ENCODE data around the gene CDCP2.
"Not testable (repeated sequence)": the region's sequence is repeated elsewhere in the genome, so short reads cannot be mapped to it uniquely, and the experiment has no call there.

The CDCP2 gene

DNA sequence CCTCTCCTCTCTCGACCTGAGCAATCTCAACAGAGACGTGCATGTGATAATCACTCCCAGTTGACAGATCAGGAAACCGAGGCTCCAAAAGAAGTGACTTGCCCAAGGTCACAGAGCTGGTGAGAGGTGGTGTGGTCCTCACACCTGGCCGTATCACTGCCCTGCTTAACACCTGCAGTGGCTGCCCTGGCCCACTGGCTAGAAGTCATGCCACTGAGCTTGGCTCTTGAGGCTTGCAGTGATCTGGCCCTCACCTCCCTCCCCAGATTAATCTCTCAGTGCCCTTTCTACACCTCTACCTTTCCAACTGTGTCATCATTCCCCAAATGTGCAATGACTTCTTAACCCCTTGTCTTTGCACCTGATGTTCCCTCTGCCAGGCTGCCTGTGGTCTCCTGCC lies 38.8 kb downstream of the CDCP2 start:
- no peak for DNase-seq

DNA sequence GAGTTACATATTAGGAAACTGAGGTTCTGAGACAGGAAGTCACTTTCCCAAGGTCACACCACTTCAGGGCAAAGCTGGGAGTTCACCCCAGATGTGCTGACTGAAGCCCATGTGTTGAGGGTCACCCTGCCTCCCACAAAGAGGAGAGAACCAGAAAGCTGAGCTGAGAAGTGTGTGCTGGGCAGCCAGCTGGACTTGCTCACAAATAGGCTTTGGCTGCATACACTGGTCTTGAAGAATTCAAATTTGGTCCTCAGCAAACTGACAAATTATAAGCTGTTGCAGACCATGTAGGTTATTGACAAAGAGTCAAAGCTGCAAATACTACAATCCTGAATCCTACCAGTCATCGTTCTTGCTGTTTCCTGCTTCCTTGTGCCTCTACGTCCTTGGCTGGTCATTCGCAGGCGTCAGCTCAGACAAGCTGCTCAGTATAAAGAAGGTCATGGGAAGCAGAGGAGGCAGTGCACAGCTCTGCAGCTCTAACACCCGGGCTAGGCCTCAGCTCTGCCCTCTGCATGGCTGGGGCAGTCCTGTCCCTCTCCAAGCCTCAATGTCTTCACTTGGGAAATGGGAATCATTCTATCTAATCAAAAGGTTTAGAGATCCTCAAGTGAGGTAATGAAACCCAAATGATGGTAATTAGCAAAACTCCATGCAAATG lies 40.0 kb downstream of the CDCP2 start:
- no peak for DNase-seq

- no peak for DNase-seq
Measured at GRCh38 chr1:54112027-54112426, 40.8 kb downstream of the CDCP2 start.

- DNase-seq, result no peak
Measured at GRCh38 chr1:54111624-54112023, 41.2 kb downstream of the CDCP2 start.

GRCh38 chr1:54110996-54111395 lies 41.8 kb downstream of the CDCP2 start:
- DNase-seq, result no peak

DNA sequence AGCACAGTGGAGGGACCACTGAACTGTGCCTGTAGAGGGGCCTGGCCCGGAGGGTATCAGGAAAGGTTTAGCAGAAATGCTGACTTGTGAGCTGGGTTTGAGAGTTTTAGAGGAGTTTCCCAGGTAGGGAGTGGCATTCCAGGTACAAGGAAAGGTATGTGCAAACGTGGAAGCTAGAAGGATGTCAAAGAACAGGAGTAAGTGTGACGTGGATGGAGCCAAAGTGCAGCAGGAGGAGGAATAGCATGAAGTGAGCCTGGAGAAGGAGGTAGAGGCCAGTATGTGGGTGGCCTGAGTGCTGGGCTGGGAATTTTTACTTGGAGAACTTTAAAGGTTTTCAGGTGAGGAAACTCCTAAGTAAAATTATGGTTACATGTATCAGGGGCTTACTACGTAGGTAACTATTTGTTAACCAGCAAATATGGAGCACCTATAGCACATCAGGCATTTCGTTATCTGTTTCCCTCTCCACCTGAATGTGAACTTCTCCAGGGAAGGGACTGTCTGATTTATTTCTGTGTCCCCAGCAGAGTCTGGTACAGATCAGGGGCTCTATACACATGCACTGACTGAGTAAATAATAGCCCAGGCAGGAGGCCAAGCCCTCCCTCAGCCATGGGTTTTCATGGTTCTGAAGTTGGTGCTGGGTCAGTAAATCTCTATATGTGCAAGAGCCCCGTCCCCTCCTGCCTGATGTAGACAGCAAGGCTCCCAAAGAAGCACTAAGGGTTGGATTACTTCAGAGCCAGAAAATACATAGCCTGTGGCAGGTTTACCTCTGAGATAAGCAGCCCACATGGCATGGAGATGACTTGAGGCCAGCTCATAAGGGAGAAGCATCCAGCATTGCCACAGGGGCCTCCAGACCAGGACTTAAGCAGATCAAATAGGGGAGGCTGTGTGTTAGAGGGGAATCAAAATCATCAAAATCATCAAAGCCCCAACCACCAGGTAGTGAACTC lies 43.4 kb downstream of the CDCP2 start:
- DNase-seq, result no peak

- no peak for DNase-seq
Measured at GRCh38 chr1:54108156-54108555, 44.6 kb downstream of the CDCP2 start.

GRCh38 chr1:54107131-54107530 lies 45.7 kb downstream of the CDCP2 start:
- DNase-seq, result no peak

DNA sequence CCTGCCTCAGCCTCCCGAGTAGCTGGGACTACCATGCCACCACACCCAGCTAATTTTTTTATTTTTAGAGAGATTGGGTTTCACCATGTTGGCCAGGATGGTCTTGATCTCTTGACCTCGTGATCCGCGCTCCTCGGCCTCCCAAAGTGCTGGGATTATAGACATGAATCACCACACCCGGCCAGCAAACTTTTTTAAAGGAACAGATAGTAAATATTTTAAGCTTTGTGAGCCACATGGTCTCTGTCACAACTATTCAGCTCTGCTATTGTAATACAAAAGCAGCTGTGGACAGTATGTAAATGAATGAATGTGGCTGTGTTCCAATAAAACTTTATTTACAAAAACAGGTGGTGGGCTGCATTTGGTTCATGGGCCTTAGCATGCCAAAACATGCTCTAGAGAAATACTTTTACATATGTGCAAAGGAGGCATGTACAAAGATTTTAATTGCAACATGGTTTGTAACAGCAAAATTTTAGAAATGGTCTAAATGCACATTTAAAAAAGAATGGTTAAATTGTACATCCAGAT lies 47.0 kb downstream of the CDCP2 start:
- DNase-seq, result no peak

DNA sequence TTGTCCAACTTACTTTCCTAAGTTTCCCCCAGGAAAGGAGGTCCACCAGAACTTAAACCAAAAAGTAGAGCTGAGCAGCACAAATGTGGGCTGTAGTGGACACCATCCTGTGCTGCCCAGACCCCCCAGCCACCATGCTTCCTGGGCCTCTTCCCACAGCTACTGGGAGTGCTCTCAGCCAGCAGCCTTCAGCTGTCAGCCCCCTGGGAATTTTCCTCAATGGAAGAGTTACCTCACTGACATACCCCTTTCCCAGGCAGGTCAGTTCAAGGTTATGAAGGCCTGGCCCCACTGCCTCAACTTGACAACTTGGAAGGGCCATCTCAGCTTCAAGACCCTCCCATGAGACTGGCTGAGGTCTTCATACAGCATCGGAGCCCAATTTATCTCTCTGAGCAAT lies 47.7 kb downstream of the CDCP2 start:
- no peak for DNase-seq

- DNase-seq, result not testable (repeated sequence)
Measured at GRCh38 chr1:54104613-54105012, 48.2 kb downstream of the CDCP2 start.

DNA sequence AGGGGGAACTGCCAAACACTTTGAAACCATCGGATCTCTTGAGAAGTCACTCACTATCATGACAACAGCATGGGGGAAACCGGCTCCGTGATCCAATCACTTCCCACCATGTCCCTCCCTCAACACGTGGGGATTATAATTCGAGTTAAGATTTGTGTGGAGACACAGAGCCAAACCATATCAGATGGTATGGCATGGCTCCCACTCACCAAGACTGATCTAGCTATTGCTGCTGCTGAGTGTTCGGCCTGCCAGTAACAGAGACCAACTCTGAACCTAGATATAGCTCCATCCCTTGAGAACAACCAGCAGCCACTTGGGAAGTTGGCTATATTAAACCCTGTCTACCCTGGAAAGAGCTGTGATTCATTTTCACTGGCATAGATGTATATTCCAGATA lies 49.4 kb downstream of the CDCP2 start:
- DNase-seq, result no peak

- DNase-seq, result no peak
Measured at GRCh38 chr1:54100500-54100899, 52.3 kb downstream of the CDCP2 start.

GRCh38 chr1:54099061-54099610 lies 53.7 kb downstream of the CDCP2 start:
- no peak for DNase-seq

DNA sequence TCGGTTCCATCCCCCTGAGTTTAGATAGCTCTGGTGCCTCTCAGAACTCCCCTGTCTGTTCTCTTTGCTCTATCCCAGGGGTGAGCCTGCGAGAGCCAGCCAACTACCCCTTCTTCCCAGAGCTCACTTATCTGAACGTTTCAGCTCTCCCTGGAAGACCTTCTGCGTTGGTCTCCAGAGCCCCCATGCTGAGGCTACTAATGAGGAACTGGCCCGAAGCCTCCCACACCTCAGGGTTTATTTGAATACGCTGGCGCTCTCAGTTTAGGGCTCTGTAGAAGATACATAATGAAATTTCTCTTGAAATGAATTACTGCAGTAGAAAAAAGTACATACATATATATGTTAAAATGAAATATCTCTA lies 55.9 kb downstream of the CDCP2 start:
- DNase-seq, result no peak

DNA sequence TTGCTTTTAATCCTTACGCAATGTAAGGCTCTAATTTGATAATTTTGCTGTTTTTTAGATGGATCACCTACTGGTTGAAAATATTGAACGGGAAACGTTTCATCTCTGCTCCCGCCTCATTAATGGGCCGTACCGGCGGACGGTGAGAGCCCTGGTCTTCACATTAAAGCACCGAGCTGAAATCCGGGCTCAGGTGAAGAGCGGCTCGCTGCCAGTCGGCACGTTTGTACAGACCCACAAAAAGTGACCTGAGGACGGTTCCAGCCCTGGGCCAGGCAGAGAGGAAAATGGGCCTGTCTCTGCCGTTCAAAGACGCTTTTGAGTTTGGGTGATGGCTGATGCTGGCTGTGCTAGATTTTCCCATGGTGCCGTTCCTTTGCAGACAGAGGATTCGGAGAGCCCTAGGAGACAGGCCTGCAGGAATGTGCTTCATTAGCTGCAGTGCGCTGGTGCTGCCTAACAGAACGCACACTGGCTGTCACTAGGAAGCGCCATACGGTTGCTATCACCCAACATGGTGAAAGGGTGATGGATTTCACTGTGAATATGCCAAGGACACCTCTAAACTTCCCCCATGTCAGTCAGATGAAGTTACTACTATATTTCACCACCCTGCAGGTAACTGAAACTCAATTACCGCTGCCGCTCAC lies 56.4 kb downstream of the CDCP2 start:
- DNase-seq, result no peak

DNA sequence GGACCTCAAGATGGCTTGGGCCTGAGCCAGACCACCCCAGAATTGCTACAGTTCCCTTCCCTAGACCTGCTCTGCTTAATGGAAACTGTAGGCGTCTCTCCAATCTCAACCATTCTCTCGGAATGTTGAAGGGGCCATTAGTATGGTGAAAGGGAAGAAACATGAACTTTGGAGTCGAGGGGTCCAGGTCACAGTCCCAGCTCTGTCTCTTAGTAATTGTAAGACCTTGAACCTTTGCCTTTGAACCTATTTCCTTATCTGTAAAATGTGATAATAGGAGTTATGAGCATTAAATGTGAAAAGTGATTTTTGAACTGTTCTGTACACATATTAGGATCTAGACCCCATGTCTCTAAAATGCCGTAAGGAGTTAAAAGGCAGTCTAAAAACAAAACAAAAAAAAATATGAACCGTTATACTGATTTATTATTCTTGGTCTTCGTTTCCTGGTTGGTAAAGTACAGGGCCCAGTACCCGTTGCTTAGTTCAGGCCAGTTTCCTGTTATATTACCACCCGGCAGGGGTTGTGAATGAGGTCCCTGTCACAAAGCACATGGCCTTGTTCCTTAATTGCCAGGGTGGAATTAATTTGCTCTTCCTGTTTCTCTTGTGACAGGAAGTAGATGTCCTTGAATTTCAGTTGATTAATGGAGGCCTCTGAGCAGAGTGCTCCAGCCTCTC lies 57.1 kb downstream of the CDCP2 start:
- no peak for DNase-seq

DNA sequence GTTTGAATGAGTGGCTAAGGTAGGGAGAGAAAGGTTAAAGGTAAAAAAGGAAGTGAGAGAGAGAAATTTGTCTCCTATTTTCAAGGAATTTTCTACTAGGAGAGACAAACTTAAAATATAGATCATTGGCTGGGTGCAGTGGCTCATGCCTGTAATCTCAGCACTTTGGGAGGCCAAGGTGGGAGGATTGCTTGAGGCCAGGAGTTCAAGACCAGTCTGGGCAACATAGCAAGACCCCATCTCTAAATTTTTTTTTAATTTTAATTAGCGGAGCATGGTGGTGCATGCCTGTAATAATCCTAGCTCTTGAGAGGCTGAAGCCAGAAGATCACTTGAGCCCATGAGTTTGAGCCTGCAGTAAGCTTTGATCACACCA lies 58.1 kb downstream of the CDCP2 start:
- not testable (repeated sequence) for DNase-seq

- DNase-seq, result no peak
Measured at GRCh38 chr1:54094001-54094729, 58.6 kb downstream of the CDCP2 start.

- DNase-seq, result no peak
Measured at GRCh38 chr1:54091666-54092065, 61.1 kb downstream of the CDCP2 start.

GRCh38 chr1:54088385-54088784 lies 64.4 kb downstream of the CDCP2 start:
- no peak for DNase-seq

DNA sequence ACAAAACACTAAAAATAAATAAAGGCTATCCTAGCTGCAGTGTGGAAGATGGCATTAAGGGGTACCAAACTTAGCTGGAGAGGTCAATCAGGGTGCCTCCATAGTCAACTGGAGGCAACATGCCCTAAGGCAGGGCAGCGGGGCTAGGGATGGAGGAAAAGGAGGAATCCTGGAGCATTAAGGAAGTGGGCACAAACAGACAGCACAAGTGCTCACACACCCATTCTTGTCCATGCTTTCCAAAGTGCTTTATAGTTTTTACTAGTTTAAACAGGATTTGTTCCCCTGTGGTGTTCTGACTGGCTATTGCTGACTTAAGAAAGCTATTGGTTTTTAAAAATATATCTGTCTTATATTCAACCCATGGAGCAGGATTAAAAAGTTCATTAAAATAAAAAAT lies 66.0 kb downstream of the CDCP2 start:
- DNase-seq, result no peak
